SK-MEL-5 (cell line): ENCODE results near the gene NXPH2. TPM values are rescaled to one million over a fixed set of nuclear protein-coding genes. Genes with fewer than 3 reads are reported as not detected.

ENCODE experiments used
- DNase-seq: peaks from one replicate; pipeline ENCODE4 v3.0.0-alpha.2; 2016; ENCODE audit warnings: low read depth, low spot score
- in situ Hi-C: cut with HindIII; loops from 2 replicates; pipeline ENCODE4 v1.10.0; 2016; ENCODE audit warnings: low sequenced_read_pairs, high pct_unique_total_duplicates, low pct_unique_long_range_greater_than_20kb
- polyA plus RNA-seq, 2 experiments: library from polyadenylated mRNA; depleted of rRNA; stranded (reverse); fragments of >200 nt; gene quantifications; 2 replicates each; pipeline ENCODE4 v1.2.3, GENCODE V29; 2015
- total RNA-seq: library from RNA; depleted of rRNA; stranded (reverse); fragments of >200 nt; shearing (Covaris generic); gene quantifications from 2 replicates; pipeline ENCODE4 v1.2.3, GENCODE V29; 2014; rRNA removed

The NXPH2 gene
- total RNA-seq = 0.43 TPM in 1 of 2 replicates, not detected in the other
- polyA plus RNA-seq (2015; cell fraction: cytosol; rRNA removed) = 0.87 TPM in 1 of 2 replicates, not detected in the other
- polyA plus RNA-seq (2015; cell fraction: nucleus; rRNA removed) = not detected in 2 replicates

GRCh38 chr2:138779781-138780445 lies at the start of gene NXPH2:
NXPH2 (minus strand) TSS chr2:138780390; CDS start chr2:138780241, 149 bp downstream.
- in situ Hi-C loops = no loop called here
- no peak for DNase-seq

GRCh38 chr2:138829326-138829919 lies 49.2 kb upstream of the NXPH2 start:
- peak; percentile 61 for DNase-seq
- in situ Hi-C loops = no loop called here

- peak; percentile 79 for DNase-seq
- in situ Hi-C loops = no loop called here
Observed at GRCh38 chr2:138827426-138828054, 47.4 kb upstream of the NXPH2 start.

- no peak for DNase-seq
- in situ Hi-C loops = no loop called here
Observed at GRCh38 chr2:138823666-138824065, 43.5 kb upstream of the NXPH2 start.

- in situ Hi-C loops = no loop called here
- DNase-seq = no peak
Observed at GRCh38 chr2:138819964-138820363, 39.8 kb upstream of the NXPH2 start.

GRCh38 chr2:138818556-138818955 lies 38.4 kb upstream of the NXPH2 start:
- no peak for DNase-seq
- in situ Hi-C loops = no loop called here

- peak; percentile 52 for DNase-seq
- in situ Hi-C loops = no loop called here
Observed at GRCh38 chr2:138814123-138814898, 34.1 kb upstream of the NXPH2 start.

GRCh38 chr2:138811431-138811830 lies 31.2 kb upstream of the NXPH2 start:
- no peak for DNase-seq
- in situ Hi-C loops = no loop called here

GRCh38 chr2:138794724-138795123 lies 14.5 kb upstream of the NXPH2 start:
- no peak for DNase-seq
- in situ Hi-C loops = no loop called here

GRCh38 chr2:138787053-138787666 lies 7.0 kb upstream of the NXPH2 start:
- in situ Hi-C loops = no loop called here
- DNase-seq = peak; percentile 49

GRCh38 chr2:138782383-138782782 lies 2.2 kb upstream of the NXPH2 start:
- in situ Hi-C loops = no loop called here
- DNase-seq = no peak

GRCh38 chr2:138780908-138781307 lies 718 bp upstream of the NXPH2 start:
- DNase-seq = no peak
- in situ Hi-C loops = no loop called here

- in situ Hi-C loops = no loop called here
- no peak for DNase-seq
Observed at GRCh38 chr2:138780446-138780880, 273 bp upstream of the NXPH2 start.

- DNase-seq = no peak
- in situ Hi-C loops = no loop called here
Observed at GRCh38 chr2:138779406-138779780, 797 bp downstream of the NXPH2 start.

GRCh38 chr2:138777996-138778395 lies 2.2 kb downstream of the NXPH2 start:
- DNase-seq = peak; percentile 8
- in situ Hi-C loops = no loop called here

GRCh38 chr2:138775736-138776135 lies 4.5 kb downstream of the NXPH2 start:
- in situ Hi-C loops = no loop called here
- no peak for DNase-seq

GRCh38 chr2:138771534-138771933 lies 8.7 kb downstream of the NXPH2 start:
- in situ Hi-C loops = no loop called here
- DNase-seq = no peak

GRCh38 chr2:138767101-138767500 lies 13.1 kb downstream of the NXPH2 start:
- in situ Hi-C loops = no loop called here

More at GRCh38 chr2:138767101-138767500, 13.1 kb downstream of the NXPH2 start:
- no peak for DNase-seq
